Skeletal muscle tissue (tissue), 2 donors: ENCODE results near the gene RAB15. TPM values are rescaled to one million over a fixed set of nuclear protein-coding genes. Genes with fewer than 3 reads are reported as not detected.

Source experiments
- small RNA-seq: library from RNA; depleted of rRNA; stranded (forward); fragments of <200 nt; gene quantifications from one replicate; pipeline ENCODE3, GENCODE V24; 2014
- total RNA-seq: library from RNA; depleted of rRNA; stranded (reverse); fragments of >200 nt; gene quantifications from one replicate; pipeline ENCODE4 v1.2.3, GENCODE V29; 2014

The RAB15 gene
- total RNA-seq, 1 donor from 2014 or later, result 8.4 TPM

Small RNA genes within 50 kb of the gene (small RNA-seq; reads per million reads assigned to genes)
- not detected for gene RPPH1-2P

Other genes starting within 250 kb of the RAB15 start
- gene SPTB, start 92.4 kb downstream of the RAB15 start, total RNA-seq, result 312 TPM
- 33.4 TPM for gene CHURC1, start 57.9 kb downstream of the RAB15 start, total RNA-seq
- not detected for gene GPX2, start 29.6 kb downstream of the RAB15 start, total RNA-seq
- 5.7 TPM for gene FNTB, start 14.6 kb upstream of the RAB15 start, total RNA-seq
- gene MAX, start 130.2 kb upstream of the RAB15 start, total RNA-seq, result 30.8 TPM